Measurements from ENCODE around the gene HORMAD2.
"Not testable (repeated sequence)": the region's sequence is repeated elsewhere in the genome, so short reads cannot be mapped to it uniquely, and the experiment has no call there.

The HORMAD2 gene

GRCh38 chr22:30212363-30212995 lies 132.2 kb downstream of the HORMAD2 start:
- DNase-seq = no peak

- DNase-seq = no peak
Measured at GRCh38 chr22:30212996-30213441, 132.8 kb downstream of the HORMAD2 start.

GRCh38 chr22:30214703-30215407 lies 134.6 kb downstream of the HORMAD2 start:
- DNase-seq = peak in 1 of 2 experiments; percentile 7

- not testable (repeated sequence) for DNase-seq
Measured at GRCh38 chr22:30216272-30216671, 136.0 kb downstream of the HORMAD2 start.

GRCh38 chr22:30216710-30217109 lies 136.4 kb downstream of the HORMAD2 start:
- no peak for DNase-seq

GRCh38 chr22:30217698-30218560 lies 137.7 kb downstream of the HORMAD2 start:
- no peak for DNase-seq

- no peak for DNase-seq
Measured at GRCh38 chr22:30219049-30219654, 138.9 kb downstream of the HORMAD2 start.

GRCh38 chr22:30219668-30220278 lies 139.5 kb downstream of the HORMAD2 start:
- DNase-seq = no peak

GRCh38 chr22:30220338-30221012 lies 140.2 kb downstream of the HORMAD2 start:
- DNase-seq = no peak

- no peak for DNase-seq
Measured at GRCh38 chr22:30221121-30221992, 141.1 kb downstream of the HORMAD2 start.

GRCh38 chr22:30222321-30222720 lies 142.1 kb downstream of the HORMAD2 start:
- DNase-seq = no peak

- DNase-seq = no peak
Measured at GRCh38 chr22:30223303-30223702, 143.0 kb downstream of the HORMAD2 start.

GRCh38 chr22:30224161-30224857 lies 144.0 kb downstream of the HORMAD2 start:
- no peak for DNase-seq

- no peak for DNase-seq
Measured at GRCh38 chr22:30225220-30225927, 145.1 kb downstream of the HORMAD2 start.

GRCh38 chr22:30226192-30226832 lies 146.0 kb downstream of the HORMAD2 start:
- no peak for DNase-seq

All from NCI-H1930 (cell line).